Mucosa of descending colon (tissue), 3 donors: ENCODE data around the gene RFXANK. TPM values are rescaled to one million over a fixed set of nuclear protein-coding genes. Genes with fewer than 3 reads are reported as not detected.

Experiments
- ATAC-seq: fragments of 200-7000 bp; cut with Tn5 transposase; one replicate; pipeline ENCODE4 v1.9.1; 2020; ENCODE audit warnings: mild to moderate bottlenecking, moderate library complexity
- DNase-seq, 3 donors: peaks; one replicate each; pipeline ENCODE4 v3.0.0-alpha.2; 2020
- H3K36me3 ChIP-seq: fragments of 200-600 bp; one replicate; pipeline ENCODE4 v1.8.0; 2021; ENCODE audit warnings: low read depth, mild to moderate bottlenecking
- H3K4me1 ChIP-seq: fragments of 200-600 bp; one replicate; pipeline ENCODE4 v1.8.0; 2021; ENCODE audit warnings: low read depth, mild to moderate bottlenecking
- H3K4me3 ChIP-seq: fragments of 200-600 bp; one replicate; pipeline ENCODE4 v1.8.0; 2021; ENCODE audit warnings: mild to moderate bottlenecking
- H3K9me3 ChIP-seq: fragments of 200-600 bp; one replicate; pipeline ENCODE4 v1.8.0; 2021; ENCODE audit warnings: mild to moderate bottlenecking
- CTCF ChIP-seq: fragments of 200-600 bp; IDR thresholded peaks from one replicate; pipeline ENCODE4 v1.8.0; 2022; ENCODE audit warnings: antibody characterized with exemption, mild to moderate bottlenecking
- intact Hi-C, 2 donors: fragments of 100-400 bp; cut with DNase I in 1 of 2; cut with micrococcal nuclease in 1 of 2; formaldehyde crosslinking; loops; one replicate each; pipeline versions ENCODE4 v1.11.0 to v1.11.1; 2022; cut with DNase I, micrococcal nuclease
- total RNA-seq, 3 donors: library from RNA; stranded (reverse); fragmentation: NEBNext Ultra II Directional in 2 of 3; extraction: Animal tissue kit (Norgen Biotek cat#: 25700) in 2 of 3; gene quantifications; one replicate each; pipeline versions ENCODE4 v1.2.1 to v1.2.4, GENCODE V29; 2021 to 2023
- donor health status: DM: no; HTN: no; CAD: no; lungs with moderate emphysema.
- donor health status: DM: no; HTN: no; CAD: no.
- donor health status: DM: no; HTN: yes; CAD: no.

The RFXANK gene
- total RNA-seq, 3 donors from 2014 or later: 62.3 to 71.4 (median 64.9) TPM

DNA sequence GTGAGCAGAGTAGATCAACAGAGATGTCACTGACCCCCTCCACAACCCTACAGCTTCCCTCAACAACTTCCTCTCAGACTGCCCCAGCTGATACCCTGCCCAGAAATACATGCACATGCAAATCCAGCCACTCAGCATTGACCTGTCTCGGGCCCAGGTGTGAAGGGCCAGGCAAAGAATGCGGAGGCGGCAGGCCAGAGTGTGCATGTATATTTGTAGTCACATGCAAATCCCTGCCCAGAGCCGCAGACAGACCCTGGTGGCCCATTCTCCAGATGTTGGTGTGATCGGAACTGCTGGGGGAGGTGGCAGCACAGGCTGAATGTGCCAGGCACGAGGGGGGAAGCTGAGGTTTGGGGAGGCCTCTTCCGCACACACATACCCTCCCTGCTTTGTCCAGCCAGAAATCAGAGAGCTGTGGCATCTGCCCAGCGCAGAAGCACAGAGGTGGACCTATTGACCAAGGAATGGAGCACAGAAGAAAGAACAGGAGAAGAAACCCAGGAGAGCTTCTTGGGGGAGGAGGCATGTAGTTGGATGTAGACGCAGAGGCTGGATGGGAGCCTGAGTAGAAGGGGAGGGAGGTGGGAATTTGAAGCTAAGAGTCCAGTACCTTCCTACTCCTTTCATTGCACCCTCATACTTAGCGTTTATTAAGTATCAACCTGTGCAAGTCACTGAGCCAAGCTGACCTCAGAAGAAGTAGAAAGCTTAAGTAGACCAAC, 36.4 kb upstream of the RFXANK start:
- Histone ChIP-seq H3K4me3 (no peak overlapping the region), H3K9me3 (no peaks in the 10 kb centered on the region), H3K4me1 (no peaks in the 10 kb centered on the region), H3K36me3 (no peaks in the 10 kb centered on the region)
- DNase-seq (no peak), ATAC-seq (peak; percentile 60)
- intact Hi-C loops: no loop called here
- TF ChIP-seq CTCF: no peak

- no peaks in the 10 kb centered on the region for H3K4me1 ChIP-seq
- intact Hi-C loops: no loop called here
- no peak overlapping the region for H3K4me3 ChIP-seq
- no peaks in the 10 kb centered on the region for H3K36me3 ChIP-seq
- no peaks in the 10 kb centered on the region for H3K9me3 ChIP-seq
- ATAC-seq (no peak), DNase-seq (no peak)
- no peak for TF ChIP-seq CTCF
These were observed 34.2 kb upstream of the RFXANK start for GRCh38 chr19:19157808-19158207.

GRCh38 chr19:19159534-19159933, 32.5 kb upstream of the RFXANK start:
- TF ChIP-seq CTCF: no peak
- H3K9me3 ChIP-seq: no peaks in the 10 kb centered on the region
- no peak overlapping the region for H3K4me3 ChIP-seq
- H3K4me1 ChIP-seq: no peaks in the 10 kb centered on the region
- H3K36me3 ChIP-seq: no peaks in the 10 kb centered on the region
- intact Hi-C loops: no loop called here
- no peak for ATAC-seq
- no peak for DNase-seq

GRCh38 chr19:19160461-19161035, 31.5 kb upstream of the RFXANK start:
- Histone ChIP-seq H3K9me3 (no peaks in the 10 kb centered on the region), H3K36me3 (no peaks in the 10 kb centered on the region), H3K4me1 (no peaks in the 10 kb centered on the region), H3K4me3 (no peak overlapping the region)
- DNase-seq (no peak), ATAC-seq (peak; percentile 44)
- intact Hi-C loops: no loop called here
- no peak for TF ChIP-seq CTCF

DNA sequence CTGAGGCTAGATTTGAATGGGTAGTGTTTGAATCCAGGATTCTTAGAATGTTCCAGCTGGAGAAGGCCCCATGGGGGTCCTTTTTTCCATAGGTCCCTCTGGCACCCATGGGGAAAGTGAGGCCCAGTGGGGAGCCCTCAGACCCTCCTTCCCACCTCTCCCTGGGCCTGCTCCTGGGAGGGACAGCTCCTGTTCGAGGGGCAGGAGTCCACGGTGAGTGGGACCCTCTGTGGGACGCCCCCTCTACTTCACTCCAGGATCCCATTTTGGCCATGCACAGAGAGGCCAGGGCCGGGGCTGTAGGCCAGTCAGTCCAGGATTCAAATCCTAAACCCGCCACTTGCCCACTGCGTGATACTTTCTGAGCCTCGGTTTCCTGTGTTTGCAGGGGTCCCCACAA, 29.6 kb upstream of the RFXANK start:
- Histone ChIP-seq H3K4me1 (no peaks in the 10 kb centered on the region), H3K9me3 (no peaks in the 10 kb centered on the region), H3K4me3 (no peak overlapping the region), H3K36me3 (no peaks in the 10 kb centered on the region)
- intact Hi-C loops: no loop called here
- no peak for TF ChIP-seq CTCF
- ATAC-seq (no peak), DNase-seq (no peak)
